ENCODE results near the gene NACAD. TPM values are rescaled to one million over a fixed set of nuclear protein-coding genes. Genes with fewer than 3 reads are reported as not detected.

Gene NACAD
- total RNA-seq, 1 experiment from 2014 or later = not detected

DNA sequence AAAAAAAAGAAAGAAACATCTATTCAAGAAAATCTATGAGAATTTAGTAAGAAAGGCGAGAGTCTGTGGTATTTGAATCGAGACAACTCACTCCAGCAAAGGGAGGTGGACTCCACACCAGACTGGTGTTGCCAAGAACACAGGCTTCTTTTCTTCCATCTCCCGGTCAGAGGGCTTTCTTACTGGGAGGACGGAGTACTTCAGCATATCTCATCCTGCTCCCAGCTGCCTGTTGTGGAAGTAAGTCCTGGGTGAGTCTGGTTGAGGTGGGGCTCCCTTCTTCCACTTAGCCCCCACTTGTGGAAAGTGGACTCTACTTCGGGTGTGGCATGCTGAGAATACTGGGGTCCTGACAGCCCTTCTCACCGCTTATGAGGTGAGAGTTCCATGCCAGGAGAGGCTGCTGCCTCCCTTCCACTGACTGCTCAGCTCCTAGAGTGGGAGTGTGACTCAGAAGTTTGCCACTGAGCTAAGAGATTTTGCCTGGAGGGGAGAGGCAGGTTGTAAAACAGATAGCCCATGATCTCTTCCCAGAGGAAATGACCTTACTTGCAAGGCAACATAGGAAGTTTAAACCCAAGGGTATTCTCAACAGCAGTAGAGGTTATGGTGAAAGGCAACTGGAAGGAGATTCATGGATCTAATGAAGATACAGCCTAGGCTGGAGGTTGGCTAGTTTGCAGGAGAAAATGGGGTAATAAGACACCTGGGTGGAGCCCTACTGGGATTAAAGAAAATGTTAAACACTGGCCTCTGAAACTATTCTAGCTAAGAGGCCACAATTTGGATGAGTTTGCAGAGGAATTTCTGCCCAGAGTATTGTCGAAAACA lies 3.5 kb upstream of the NACAD start:
- intact Hi-C loops (cut with micrococcal nuclease) = no loop called here
- TF ChIP-seq CTCF (IDR thresholded peaks at IDR 0.05; ENCODE audit: unreplicated experiment) = no peak
- ChIA-PET CTCF (interaction anchor here (0.6 to 1.2 kb wide), 2 partner anchors 360 to 504 kb away, joined by 3 read pairs; no protein-coding TSS in a partner anchor), POLR2A (interaction anchor here (0.5 to 2.8 kb wide), 5 partner anchors 13 to 244 kb away, joined by 3 to 16 read pairs (median 4); partner anchors contain the start of genes H2AZ2 and TBRG4)
- BruUV-seq (replicated peaks) = no TSS peak
- Mint-ChIP-seq H3K4me3 (ENCODE audit: unreplicated experiment) (no peak overlapping the region), H3K4me1 (ENCODE audit: insufficient read depth, unreplicated experiment) (peaks cover 12% of the 10 kb centered on the region), H3K27me3 (ENCODE audit: insufficient read depth, unreplicated experiment) (no peaks in the 10 kb centered on the region), H3K36me3 (ENCODE audit: insufficient read depth, unreplicated experiment) (no peaks in the 10 kb centered on the region), H3K27ac (ENCODE audit: low read depth, unreplicated experiment) (no peak overlapping the region), H3K9me3 (ENCODE audit: unreplicated experiment) (no peaks in the 10 kb centered on the region)
- peak; percentile 74 for DNase-seq (ENCODE audit: unreplicated experiment)

GRCh38 chr7:45089341-45089891 lies 647 bp upstream of the NACAD start:
- intact Hi-C loops (cut with micrococcal nuclease) = no loop called here
- no peak for TF ChIP-seq CTCF (IDR thresholded peaks at IDR 0.05; ENCODE audit: unreplicated experiment)
- no TSS peak for BruUV-seq (replicated peaks)
- no peaks in the 10 kb centered on the region for H3K9me3 Mint-ChIP-seq (ENCODE audit: unreplicated experiment)
- POLR2A ChIA-PET = interaction anchor here (0.6 kb wide), 1 partner anchor 10 kb away, joined by 3 read pairs; no protein-coding TSS in a partner anchor
- CTCF ChIA-PET = interaction anchor here (0.6 kb wide), 1 partner anchor 282 kb away, joined by 3 read pairs; no protein-coding TSS in a partner anchor
- DNase-seq (ENCODE audit: unreplicated experiment) = peak; percentile 30
- no peak overlapping the region for H3K4me3 Mint-ChIP-seq (ENCODE audit: unreplicated experiment)
- no peaks in the 10 kb centered on the region for H3K27me3 Mint-ChIP-seq (ENCODE audit: insufficient read depth, unreplicated experiment)
- H3K36me3 Mint-ChIP-seq (ENCODE audit: insufficient read depth, unreplicated experiment) = no peaks in the 10 kb centered on the region
- H3K27ac Mint-ChIP-seq (ENCODE audit: low read depth, unreplicated experiment) = no peak overlapping the region
- peaks cover 12% of the 10 kb centered on the region for H3K4me1 Mint-ChIP-seq (ENCODE audit: insufficient read depth, unreplicated experiment)

GRCh38 chr7:45088146-45088701 lies 545 bp downstream of the NACAD start:
- no peaks in the 10 kb centered on the region for H3K36me3 Mint-ChIP-seq (ENCODE audit: insufficient read depth, unreplicated experiment)
- BruUV-seq (replicated peaks) = no TSS peak
- ChIA-PET CTCF (no interaction called here), POLR2A (no interaction called here)
- H3K9me3 Mint-ChIP-seq (ENCODE audit: unreplicated experiment) = no peaks in the 10 kb centered on the region
- intact Hi-C loops (cut with micrococcal nuclease) = no loop called here
- H3K27ac Mint-ChIP-seq (ENCODE audit: low read depth, unreplicated experiment) = no peak overlapping the region
- H3K4me3 Mint-ChIP-seq (ENCODE audit: unreplicated experiment) = no peak overlapping the region
- no peak for TF ChIP-seq CTCF (IDR thresholded peaks at IDR 0.05; ENCODE audit: unreplicated experiment)
- no peaks in the 10 kb centered on the region for H3K27me3 Mint-ChIP-seq (ENCODE audit: insufficient read depth, unreplicated experiment)
- H3K4me1 Mint-ChIP-seq (ENCODE audit: insufficient read depth, unreplicated experiment) = peaks cover 12% of the 10 kb centered on the region
- DNase-seq (ENCODE audit: unreplicated experiment) = no peak

All from MCF 10A (cell line).